GM23248 (cell line): ENCODE results near the gene COPG2. TPM values are rescaled to one million over a fixed set of nuclear protein-coding genes. Genes with fewer than 3 reads are reported as not detected.

Experiments
- DNase-seq: peaks from one replicate; pipeline ENCODE4 v3.0.0-alpha.2; 2015
- H2AFZ ChIP-seq: fragments of 200-600 bp; sonication (generic); 2 replicates; pipeline ENCODE4 v1.6.1; 2016; ENCODE audit warnings: antibody characterized with exemption
- H3F3A ChIP-seq: fragments of 200-600 bp; sonication (generic); 2 replicates; pipeline ENCODE4 v1.6.1; 2016; ENCODE audit warnings: mild to moderate bottlenecking, antibody characterized with exemption, mixed run types; ENCODE audit not compliant: insufficient read depth
- H3K27ac ChIP-seq: fragments of 200-600 bp; sonication (generic); 2 replicates; pipeline ENCODE4 v1.5.1; 2016; ENCODE audit warnings: mild to moderate bottlenecking
- H3K27me3 ChIP-seq: fragments of 200-600 bp; sonication (generic); replicated peaks from 2 replicates; pipeline ENCODE4 v1.6.1; 2016; ENCODE audit warnings: mild to moderate bottlenecking; ENCODE audit not compliant: insufficient read depth
- H3K36me3 ChIP-seq: fragments of 200-600 bp; sonication (generic); 2 replicates; pipeline ENCODE4 v1.6.1; 2016; ENCODE audit warnings: low read depth, mild to moderate bottlenecking
- H3K4me1 ChIP-seq: fragments of 200-600 bp; sonication (generic); 2 replicates; pipeline ENCODE4 v1.6.1; 2016; ENCODE audit warnings: mild to moderate bottlenecking; ENCODE audit not compliant: insufficient read depth
- H3K4me2 ChIP-seq: fragments of 200-600 bp; sonication (generic); one replicate; pipeline ENCODE4 v1.6.1; 2016; ENCODE audit warnings: mild to moderate bottlenecking; ENCODE audit not compliant: unreplicated experiment
- H3K4me3 ChIP-seq: fragments of 200-600 bp; sonication (generic); 2 replicates; pipeline ENCODE4 v1.5.1; 2016; ENCODE audit warnings: mild to moderate bottlenecking
- H3K79me2 ChIP-seq: fragments of 200-600 bp; sonication (generic); 2 replicates; pipeline ENCODE4 v1.6.1; 2016; ENCODE audit warnings: mild to moderate bottlenecking; ENCODE audit not compliant: insufficient read depth
- H3K9ac ChIP-seq: fragments of 200-600 bp; sonication (generic); 2 replicates; pipeline ENCODE4 v1.6.1; 2016; ENCODE audit warnings: mild to moderate bottlenecking
- H3K9me2 ChIP-seq: fragments of 200-600 bp; sonication (generic); 2 replicates; pipeline ENCODE4 v1.6.1; 2016; ENCODE audit warnings: mixed run types, mild to moderate bottlenecking, moderate library complexity; ENCODE audit not compliant: insufficient read depth
- H3K9me3 ChIP-seq: fragments of 200-600 bp; sonication (generic); one replicate; pipeline ENCODE4 v1.6.1; 2017; ENCODE audit warnings: low read depth
- H4K20me1 ChIP-seq: fragments of 200-600 bp; sonication (generic); 2 replicates; pipeline ENCODE4 v1.6.0; 2016; ENCODE audit not compliant: insufficient read depth
- EZH2 ChIP-seq: fragments of 200-600 bp; sonication (generic); IDR thresholded peaks from 2 replicates; pipeline ENCODE4 v1.6.1; 2018; ENCODE audit warnings: antibody characterized with exemption, mild to moderate bottlenecking; ENCODE audit not compliant: insufficient read depth, poor library complexity, severe bottlenecking
- EZH2phosphoT487 ChIP-seq: fragments of 200-600 bp; sonication (generic); IDR thresholded peaks from 2 replicates; pipeline ENCODE4 v1.6.1; 2018; ENCODE audit warnings: antibody characterized with exemption, moderate library complexity, mild to moderate bottlenecking, low read depth; ENCODE audit not compliant: insufficient read depth
- WGBS, 2 experiments: methylation state at CpG; one replicate each; pipeline ENCODE4 v1.1.6; 2015 to 2017; ENCODE audit warnings: low lambda C conversion rate in 2 of 2, low coverage in 1 of 2; ENCODE audit errors: missing lambda C conversion rate in 2 of 2; 5-methylcytosine and 5-hydroxymethylcytosine counted together
- in situ Hi-C: fragments of 300-500 bp; cut with MboI; formaldehyde crosslinking; loops from 2 replicates; pipeline ENCODE4 v1.15.0; 2020
- polyA plus RNA-seq: library from polyadenylated mRNA; unstranded; fragments of >200 nt; fragmentation: Nextera tagmentation; extraction: Ambion mirVana; gene quantifications from 2 replicates; pipeline ENCODE4 v1.2.1, GENCODE V29; 2016
- total RNA-seq: library from RNA; depleted of rRNA; stranded (reverse); fragments of >200 nt; shearing (Covaris generic); gene quantifications from 2 replicates; pipeline ENCODE4 v1.2.3, GENCODE V29; 2014

Gene COPG2
- total and polyA plus RNA-seq, 2 experiments from 2014 or later: 3.4 to 29.7 TPM

DNA sequence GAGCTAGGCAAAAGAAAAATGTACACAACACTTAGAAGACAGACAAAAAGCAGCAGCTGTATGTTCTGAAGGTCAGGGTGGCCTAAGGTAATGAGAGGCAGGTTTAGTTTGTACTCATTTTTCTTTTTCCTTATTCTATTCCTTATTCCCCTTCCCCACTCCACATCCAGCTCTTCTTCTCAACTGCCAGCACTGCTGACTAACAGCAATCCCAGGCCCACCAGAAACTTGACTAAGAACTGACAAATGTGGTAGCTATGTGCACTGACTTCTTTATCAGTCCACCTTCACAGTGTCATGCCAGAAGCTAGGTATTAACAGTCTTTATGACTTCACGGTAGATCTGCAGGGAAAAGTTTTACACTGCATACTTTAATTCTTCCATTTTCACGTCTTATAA lies 6.1 kb downstream of the COPG2 start:
- in situ Hi-C loops: no loop called here
- no peak overlapping the region for H3K9ac ChIP-seq
- no peak overlapping the region for H3K27ac ChIP-seq
- no peaks in the 10 kb centered on the region for H3F3A ChIP-seq
- H3K4me2 ChIP-seq: no peak overlapping the region
- no peak overlapping the region for H3K4me3 ChIP-seq
- H4K20me1 ChIP-seq: no peaks in the 10 kb centered on the region
- no peak overlapping the region for H2AFZ ChIP-seq
- no peak for DNase-seq
- 85 to 89% methylated on average over 2 of the region's 2 CpGs for WGBS, 2 experiments
- H3K36me3 ChIP-seq: peaks cover 4% of the 10 kb centered on the region; the same call in 1 of the 2 replicates
- H3K4me1 ChIP-seq: no peaks in the 10 kb centered on the region
- TF ChIP-seq EZH2: no peak
- no peak for TF ChIP-seq EZH2phosphoT487
- H3K79me2 ChIP-seq: no peaks in the 10 kb centered on the region
- no peaks in the 10 kb centered on the region for H3K27me3 ChIP-seq
- no peaks in the 10 kb centered on the region for H3K9me3 ChIP-seq
- no peaks in the 10 kb centered on the region for H3K9me2 ChIP-seq

DNA sequence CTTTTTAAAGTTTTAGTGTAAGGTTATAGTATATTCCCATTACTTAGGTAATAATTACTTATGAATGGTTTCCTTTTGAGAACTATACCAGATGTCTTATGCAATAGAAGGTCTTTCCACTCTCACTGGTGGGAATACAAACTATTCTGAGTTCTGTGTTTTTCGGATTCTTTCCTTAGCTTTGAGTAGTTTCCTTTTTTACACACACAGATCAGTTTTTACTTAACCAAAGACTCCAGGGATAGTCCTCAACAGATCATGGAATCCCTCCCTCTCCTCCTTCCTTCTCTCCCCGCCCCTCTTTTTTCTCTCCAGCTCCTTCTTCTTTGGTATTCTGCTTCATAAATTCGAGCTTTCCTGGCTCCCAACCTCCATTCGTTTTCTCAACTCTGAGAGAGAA lies 13.3 kb downstream of the COPG2 start:
- no peaks in the 10 kb centered on the region for H3K9me2 ChIP-seq
- H3K9me3 ChIP-seq: no peaks in the 10 kb centered on the region
- H3K4me1 ChIP-seq: no peaks in the 10 kb centered on the region
- H3K27me3 ChIP-seq: no peaks in the 10 kb centered on the region
- no peaks in the 10 kb centered on the region for H3K79me2 ChIP-seq
- H3F3A ChIP-seq: peaks cover 6% of the 10 kb centered on the region; the same call in 1 of the 2 replicates
- no peak overlapping the region for H2AFZ ChIP-seq
- in situ Hi-C loops: no loop called here
- 40 to 46% methylated on average over 4 of the region's 4 CpGs for WGBS, 2 experiments
- no peak for DNase-seq
- H3K9ac ChIP-seq: no peak overlapping the region
- no peak overlapping the region for H3K27ac ChIP-seq
- H3K4me3 ChIP-seq: no peak overlapping the region
- TF ChIP-seq EZH2phosphoT487 (no peak), EZH2 (no peak)
- H3K4me2 ChIP-seq: no peak overlapping the region
- H4K20me1 ChIP-seq: no peaks in the 10 kb centered on the region
- peaks cover 8% of the 10 kb centered on the region; the same call in 1 of the 2 replicates for H3K36me3 ChIP-seq

DNA sequence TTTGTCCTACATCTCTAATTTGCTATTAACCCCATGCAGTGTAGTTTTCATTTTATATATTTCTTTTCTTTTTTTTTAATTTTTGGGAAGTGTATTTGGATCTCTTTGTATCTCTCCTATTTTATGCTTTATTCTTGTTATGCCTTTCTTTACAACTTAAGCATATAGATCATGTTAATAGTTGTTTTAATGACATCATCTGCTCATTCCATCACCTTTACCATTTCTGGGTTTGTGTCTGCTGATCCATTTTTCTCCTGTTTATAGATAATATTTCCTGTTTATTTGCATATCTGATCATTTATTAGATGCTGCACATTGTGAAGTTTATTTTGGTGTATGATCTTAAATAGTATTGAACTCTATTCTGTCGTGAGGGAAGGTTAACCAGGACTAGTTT lies 13.7 kb downstream of the COPG2 start:
- Histone ChIP-seq H3K9ac (no peak overlapping the region), H3K4me3 (no peak overlapping the region), H3K27me3 (no peaks in the 10 kb centered on the region), H4K20me1 (no peaks in the 10 kb centered on the region), H3K9me3 (no peaks in the 10 kb centered on the region), H3F3A (peaks cover 10% of the 10 kb centered on the region), H3K4me2 (no peak overlapping the region), H3K36me3 (peaks cover 8% of the 10 kb centered on the region; the same call in 1 of the 2 replicates), H3K27ac (no peak overlapping the region), H3K4me1 (no peaks in the 10 kb centered on the region), H2AFZ (no peak overlapping the region), H3K79me2 (no peaks in the 10 kb centered on the region), H3K9me2 (no peaks in the 10 kb centered on the region)
- in situ Hi-C loops: no loop called here
- DNase-seq: no peak
- WGBS, 2 experiments: 71 to 84% methylated on average over 1 of the region's 1 CpG
- TF ChIP-seq EZH2 (no peak), EZH2phosphoT487 (no peak)

GRCh38 chr7:130650611-130651120 lies 17.9 kb downstream of the COPG2 start:
- no peak overlapping the region for H3K9ac ChIP-seq
- in situ Hi-C loops: no loop called here
- WGBS, 2 experiments: 65 to 72% methylated on average over 1 of the region's 1 CpG
- no peak overlapping the region for H2AFZ ChIP-seq
- peaks cover 8% of the 10 kb centered on the region; the same call in 1 of the 2 replicates for H3K36me3 ChIP-seq
- H3K4me3 ChIP-seq: no peak overlapping the region
- H3K9me3 ChIP-seq: no peaks in the 10 kb centered on the region
- no peaks in the 10 kb centered on the region for H3K9me2 ChIP-seq
- H3F3A ChIP-seq: peaks cover 21% of the 10 kb centered on the region
- no peaks in the 10 kb centered on the region for H3K27me3 ChIP-seq
- H3K79me2 ChIP-seq: no peaks in the 10 kb centered on the region
- no peak overlapping the region for H3K27ac ChIP-seq
- H3K4me1 ChIP-seq: peaks cover 6% of the 10 kb centered on the region
- no peak for DNase-seq
- no peak overlapping the region for H3K4me2 ChIP-seq
- TF ChIP-seq EZH2phosphoT487 (no peak), EZH2 (no peak)
- no peaks in the 10 kb centered on the region for H4K20me1 ChIP-seq
